WERI-Rb-1 (cell line): ENCODE data around the gene GARIN5B.

Experiments used
- DNase-seq: peaks from one replicate; pipeline ENCODE4 v3.0.0-alpha.2; 2020
- H3K27ac ChIP-seq: fragments of 250-450 bp; sonication (Bioruptor Pico); 2 replicates; pipeline ENCODE4 v1.5.1; 2020; ENCODE audit warnings: mild to moderate bottlenecking, moderate library complexity
- H3K27me3 ChIP-seq: fragments of 250-450 bp; sonication (Bioruptor Pico); 2 replicates; pipeline ENCODE4 v1.5.1; 2021; ENCODE audit warnings: mild to moderate bottlenecking, low read depth, moderate library complexity; ENCODE audit not compliant: insufficient read depth, severe bottlenecking
- H3K36me3 ChIP-seq: fragments of 250-450 bp; sonication (Bioruptor Pico); 2 replicates; pipeline ENCODE4 v1.5.1; 2020; ENCODE audit warnings: mild to moderate bottlenecking, moderate library complexity
- H3K4me3 ChIP-seq: 2 replicates; pipeline ENCODE4 v1.5.1; 2011; ENCODE audit warnings: low read depth, mild to moderate bottlenecking, control low read depth, low read length
- H3K9me3 ChIP-seq: fragments of 250-450 bp; sonication (Bioruptor Pico); 2 replicates; pipeline ENCODE4 v1.5.1; 2021; ENCODE audit warnings: mild to moderate bottlenecking, moderate library complexity; ENCODE audit not compliant: severe bottlenecking
- CTCF ChIP-seq: IDR thresholded peaks from 2 replicates; pipeline ENCODE4 v1.5.1; 2011; ENCODE audit warnings: low read depth, mild to moderate bottlenecking, control low read depth, inconsistent platforms, low read length

The GARIN5B gene

GRCh38 chr19:55314396-55314795 is 48.7 kb downstream of the GARIN5B start:
- H3K36me3 ChIP-seq, result peaks cover 6% of the 10 kb centered on the region

GRCh38 chr19:55312621-55313512 is 50.2 kb downstream of the GARIN5B start:
- no peaks in the 10 kb centered on the region for H3K9me3 ChIP-seq

More at GRCh38 chr19:55314396-55314795, 48.7 kb downstream of the GARIN5B start:
- no peak overlapping the region for H3K27ac ChIP-seq
- H3K27me3 ChIP-seq, result no peaks in the 10 kb centered on the region
- TF ChIP-seq CTCF, result no peak
- no peak overlapping the region for H3K4me3 ChIP-seq
- no peak for DNase-seq
- H3K9me3 ChIP-seq, result no peaks in the 10 kb centered on the region

GRCh38 chr19:55311797-55312196 is 51.3 kb downstream of the GARIN5B start:
- DNase-seq, result no peak
- no peak overlapping the region for H3K4me3 ChIP-seq
- peaks cover 17% of the 10 kb centered on the region for H3K36me3 ChIP-seq
- H3K27me3 ChIP-seq, result no peaks in the 10 kb centered on the region
- TF ChIP-seq CTCF, result no peak
- no peaks in the 10 kb centered on the region for H3K9me3 ChIP-seq
- H3K27ac ChIP-seq, result no peak overlapping the region

More at GRCh38 chr19:55312621-55313512, 50.2 kb downstream of the GARIN5B start:
- no peak for DNase-seq
- peaks cover 12% of the 10 kb centered on the region for H3K36me3 ChIP-seq
- no peaks in the 10 kb centered on the region for H3K27me3 ChIP-seq
- TF ChIP-seq CTCF, result no peak
- H3K27ac ChIP-seq, result no peak overlapping the region
- H3K4me3 ChIP-seq, result no peak overlapping the region

GRCh38 chr19:55311397-55311796 is 51.7 kb downstream of the GARIN5B start:
- Histone ChIP-seq H3K36me3 (peaks cover 21% of the 10 kb centered on the region), H3K27ac (no peak overlapping the region)

GRCh38 chr19:55310498-55310897 is 52.6 kb downstream of the GARIN5B start:
- TF ChIP-seq CTCF, result no peak
- Histone ChIP-seq H3K9me3 (no peaks in the 10 kb centered on the region), H3K36me3 (peaks cover 30% of the 10 kb centered on the region), H3K27me3 (no peaks in the 10 kb centered on the region), H3K4me3 (no peak overlapping the region), H3K27ac (no peak overlapping the region)
- DNase-seq, result no peak

More at GRCh38 chr19:55311397-55311796, 51.7 kb downstream of the GARIN5B start:
- Histone ChIP-seq H3K4me3 (no peak overlapping the region), H3K27me3 (no peaks in the 10 kb centered on the region), H3K9me3 (no peaks in the 10 kb centered on the region)
- DNase-seq, result no peak
- no peak for TF ChIP-seq CTCF
